Activated CD4-positive, CD25-positive, alpha-beta regulatory T cell treated with anti-CD3 and anti-CD28 coated beads, Interleukin-2, amount 50 U/mL, for 16 hours (primary cell): ENCODE results near the gene WDR70.
"Not testable (repeated sequence)": the region's sequence is repeated elsewhere in the genome, so short reads cannot be mapped to it uniquely, and the experiment has no call there.

ENCODE experiments used
- DNase-seq: peaks from one replicate; pipeline ENCODE4 v3.0.0-alpha.2; 2020; ENCODE audit warnings: low read depth, low spot score

Gene WDR70

DNA sequence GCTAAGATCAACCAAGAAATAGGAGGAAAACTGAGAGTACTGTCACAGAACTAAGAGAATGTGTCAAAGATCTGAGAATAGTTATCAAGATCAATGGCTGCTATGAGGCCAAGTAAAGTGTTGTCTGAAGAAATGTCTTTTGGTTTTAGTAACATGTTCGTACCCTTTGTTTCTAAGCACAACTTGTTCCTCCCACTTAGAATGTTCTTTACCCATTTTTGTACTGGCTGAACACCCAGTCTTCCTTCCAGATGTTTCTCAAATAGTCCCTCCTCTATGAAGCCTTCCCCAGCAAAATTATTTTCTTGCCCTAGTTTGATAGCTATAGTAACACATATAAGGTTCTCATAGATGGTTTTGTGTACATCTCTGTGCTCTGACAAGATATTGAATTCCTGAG is 191.5 kb downstream of the WDR70 start:
- DNase-seq, result no peak

DNA sequence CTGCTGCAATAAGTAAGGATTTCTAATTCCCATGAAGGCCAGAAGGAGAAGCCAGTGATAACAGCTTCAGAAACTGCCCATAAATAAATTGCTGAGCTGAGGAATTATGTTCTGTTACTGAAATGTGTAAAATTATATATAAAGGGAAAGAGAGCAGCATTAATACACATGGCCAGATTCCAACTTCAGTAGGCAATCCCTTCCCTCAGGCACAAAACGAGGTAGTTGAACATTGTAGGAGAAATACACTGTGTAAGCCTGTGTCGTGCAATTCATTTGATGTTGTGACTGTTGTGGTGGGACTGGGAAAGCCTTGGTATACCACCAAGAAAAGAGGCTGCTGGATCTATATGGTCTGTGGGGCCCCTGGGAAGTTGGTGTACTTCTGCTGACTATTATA is 192.9 kb downstream of the WDR70 start:
- no peak for DNase-seq

DNA sequence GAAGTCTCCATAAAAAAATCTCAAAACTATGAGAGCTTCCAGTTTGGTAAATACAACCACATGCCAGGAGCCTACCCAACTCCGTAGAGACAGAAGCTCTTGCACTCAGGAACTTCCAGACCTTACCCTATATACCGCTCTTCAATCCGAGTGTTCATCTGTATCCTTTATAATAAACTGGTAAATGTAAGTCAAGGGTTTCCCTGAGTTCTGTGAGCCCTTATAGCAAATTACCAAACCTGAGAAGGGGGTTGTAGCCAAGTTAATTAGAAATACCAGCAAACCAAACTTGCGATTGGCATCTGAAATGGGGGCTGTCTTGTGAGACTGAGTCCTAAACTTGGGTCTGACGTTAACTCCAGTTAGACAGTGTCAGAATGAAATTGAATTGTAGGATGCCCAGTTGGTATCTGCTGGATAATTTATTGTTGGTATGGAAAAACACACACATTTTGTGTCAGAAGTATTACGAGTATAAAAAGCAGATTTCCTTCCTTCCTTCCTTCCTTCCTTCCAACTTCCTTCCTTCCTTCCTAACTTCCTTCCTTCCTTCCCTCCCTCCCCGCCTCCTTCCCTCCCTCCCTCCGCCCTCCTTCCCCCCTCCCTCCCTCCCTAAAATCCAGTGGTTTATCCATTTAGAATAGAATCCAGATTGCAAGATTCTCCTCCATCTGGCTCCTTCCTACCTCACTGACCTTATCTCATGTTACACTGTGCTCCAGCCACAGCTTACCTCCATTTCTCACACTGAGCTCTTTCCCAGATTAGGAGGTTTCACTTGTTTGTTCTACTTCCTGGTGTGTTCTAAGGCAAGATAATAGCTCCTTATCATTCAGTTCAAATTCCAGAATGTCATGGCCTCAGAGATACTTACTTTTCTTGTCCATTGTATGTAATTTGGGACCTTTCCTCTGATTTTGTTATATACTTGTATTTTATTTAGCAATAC is 196.7 kb downstream of the WDR70 start:
- DNase-seq, result no peak

DNA sequence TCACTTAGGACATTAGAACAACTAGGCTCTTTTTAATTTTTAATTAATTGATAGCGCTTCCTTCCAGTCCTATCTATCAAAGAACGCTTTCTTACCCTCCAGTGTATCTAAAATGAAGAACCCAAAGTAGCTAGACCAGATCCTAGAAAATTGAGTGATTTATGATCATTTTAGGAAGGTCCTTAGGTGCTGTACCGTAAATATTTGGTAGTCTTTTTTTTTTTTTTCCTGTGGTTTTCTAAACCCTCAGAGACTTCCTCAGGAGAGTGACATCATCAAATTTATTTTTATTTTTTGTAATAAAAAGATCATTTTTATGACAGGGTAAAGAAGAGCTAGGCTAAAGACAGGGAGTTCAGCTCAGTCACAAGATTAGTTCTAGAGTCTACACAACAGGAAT is 197.4 kb downstream of the WDR70 start:
- DNase-seq, result no peak

DNA sequence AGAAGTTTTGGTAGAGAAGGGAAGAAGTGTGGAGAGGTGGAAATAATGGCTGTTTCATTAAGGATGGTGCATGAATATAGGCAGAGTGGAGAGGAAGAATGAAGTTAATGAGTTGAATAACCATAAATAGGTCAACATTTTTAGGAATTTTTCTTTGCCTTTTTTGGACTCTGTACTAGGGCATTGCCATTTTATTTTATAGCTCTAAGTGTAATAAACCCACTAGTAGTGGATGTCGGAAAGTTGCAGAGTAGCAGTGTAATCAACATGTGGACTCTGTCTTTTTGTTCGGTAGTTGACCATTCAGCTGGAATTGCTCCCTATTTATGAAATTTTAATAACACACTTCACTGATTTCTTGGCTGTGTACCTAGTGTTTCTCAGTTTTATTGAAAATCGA is 199.1 kb downstream of the WDR70 start:
- DNase-seq, result no peak

DNA sequence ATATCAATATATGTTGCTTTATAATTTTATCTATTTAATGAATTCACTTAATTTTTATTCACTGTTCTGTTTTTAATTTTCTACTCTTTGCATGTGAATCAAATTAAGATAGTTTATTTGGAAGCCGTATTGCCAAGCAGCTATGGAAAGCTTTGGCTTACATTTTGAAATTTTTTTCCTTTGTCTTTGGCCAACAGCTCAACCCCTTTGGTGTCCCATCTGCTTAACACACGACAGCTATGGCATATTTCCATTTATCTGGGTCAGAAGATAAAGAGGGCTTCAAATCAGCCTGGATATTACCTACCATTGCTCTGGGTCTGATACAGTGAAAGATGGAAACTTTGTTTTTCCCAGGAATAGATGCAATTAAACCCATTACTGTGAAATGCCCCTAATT is 201.0 kb downstream of the WDR70 start:
- DNase-seq, result no peak

DNA sequence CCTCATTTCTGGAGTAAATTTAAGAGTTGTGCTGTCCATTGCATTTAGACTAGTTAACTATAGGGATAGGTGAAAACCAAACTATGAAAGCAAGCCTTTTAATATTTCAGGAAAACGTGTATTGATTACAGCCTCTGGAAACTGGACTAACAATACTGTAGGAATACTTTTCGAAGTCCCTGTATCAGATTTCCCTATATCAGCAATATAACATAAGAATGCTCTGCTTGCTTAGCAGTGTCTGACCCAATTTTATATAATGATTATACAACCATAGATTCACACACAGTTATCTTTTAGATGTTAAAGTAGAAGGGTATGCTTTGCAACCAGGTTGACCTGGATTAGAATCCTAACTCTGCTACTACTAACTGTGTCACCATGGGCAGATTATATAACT is 203.1 kb downstream of the WDR70 start:
- no peak for DNase-seq

DNA sequence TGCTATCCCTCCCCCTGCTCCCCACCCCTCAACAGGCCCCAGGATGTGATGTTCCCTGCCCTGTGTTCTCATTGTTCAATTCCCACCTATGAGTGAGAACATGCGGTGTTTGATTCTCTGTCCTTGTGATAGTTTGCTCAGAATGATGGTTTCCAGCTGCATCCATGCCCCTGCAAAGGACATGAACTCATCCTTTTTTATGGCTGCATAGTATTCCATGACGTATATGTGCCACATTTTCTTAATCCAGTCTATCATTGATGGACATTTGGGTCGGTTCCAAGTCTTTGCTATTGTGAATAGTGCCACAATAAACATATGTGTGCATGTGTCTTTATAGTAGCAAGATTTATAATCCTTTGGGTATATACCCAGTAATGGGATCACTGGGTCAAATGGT is 214.2 kb downstream of the WDR70 start:
- not testable (repeated sequence) for DNase-seq

DNA sequence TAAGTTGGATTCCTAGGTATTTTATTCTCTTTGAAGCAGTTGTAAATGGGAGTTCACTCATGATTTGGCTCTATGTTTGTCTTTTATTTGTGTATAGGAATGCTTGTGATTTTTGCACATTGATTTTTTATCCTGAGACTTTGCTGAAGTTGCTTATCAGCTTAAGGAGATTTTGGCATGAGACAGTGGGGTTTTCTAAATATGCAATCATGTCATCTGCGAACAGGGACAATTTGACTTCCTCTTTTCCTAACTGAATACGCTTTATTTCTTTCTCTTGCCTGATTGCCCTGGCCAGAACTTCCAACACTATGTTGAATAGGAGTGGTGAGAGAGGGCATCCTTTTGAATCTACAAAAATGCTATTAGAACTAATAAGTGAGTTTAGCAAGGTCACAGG is 215.7 kb downstream of the WDR70 start:
- not testable (repeated sequence) for DNase-seq

DNA sequence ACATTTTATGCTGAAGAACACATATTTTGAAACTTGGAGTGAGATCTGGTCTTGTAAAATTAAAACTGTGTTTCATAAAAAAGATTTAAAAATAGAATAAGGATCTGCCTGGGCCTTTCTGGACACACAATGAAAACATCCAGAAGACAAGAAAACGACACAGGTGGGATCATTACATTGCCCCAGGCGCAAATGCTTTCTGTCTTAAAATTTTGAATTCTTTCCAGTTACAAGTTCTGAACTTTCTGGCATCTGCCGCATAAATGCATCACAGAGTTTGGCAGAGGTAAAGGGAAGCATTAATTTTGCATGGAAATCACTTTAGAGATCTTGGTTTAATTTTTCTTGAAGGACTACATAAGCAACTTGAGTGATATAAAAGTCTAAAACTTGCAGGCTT is 219.6 kb downstream of the WDR70 start:
- no peak for DNase-seq

DNA sequence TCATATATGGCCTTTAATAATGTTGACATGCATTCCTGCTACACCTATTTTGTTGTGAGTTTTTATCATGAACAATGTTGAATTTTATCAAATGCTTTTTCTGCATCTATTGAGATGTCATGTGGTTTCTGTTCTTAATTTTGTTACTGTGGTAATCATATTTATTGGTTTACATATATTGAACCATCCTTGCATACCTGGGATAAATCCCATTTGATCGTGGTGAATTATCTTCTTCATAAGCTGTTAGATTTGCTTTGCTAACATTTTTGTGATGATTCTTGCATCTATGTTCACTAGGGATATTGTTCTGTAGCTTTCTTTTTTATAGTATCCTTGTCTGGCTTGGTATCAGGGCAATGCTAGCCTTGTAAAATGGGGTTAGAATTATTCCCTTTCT is 222.0 kb downstream of the WDR70 start:
- DNase-seq, result no peak

DNA sequence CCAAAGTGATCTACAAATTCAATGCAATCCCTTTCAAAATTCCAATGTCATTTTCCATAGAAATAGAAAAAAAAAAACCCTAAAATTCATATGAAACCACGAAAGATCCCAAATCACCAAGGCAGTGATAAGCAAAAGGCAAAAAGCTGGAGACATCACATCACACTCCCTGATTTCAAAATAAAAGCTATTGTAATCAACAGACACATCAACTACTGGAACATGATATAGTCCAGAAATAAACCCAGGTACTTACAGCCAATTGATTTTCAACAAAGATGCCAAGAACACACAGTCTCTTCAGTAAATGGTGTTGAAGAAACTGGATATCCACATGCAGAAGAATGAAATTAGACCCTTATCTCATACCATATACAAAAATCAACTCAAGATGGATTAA is 224.0 kb downstream of the WDR70 start:
- no peak for DNase-seq

DNA sequence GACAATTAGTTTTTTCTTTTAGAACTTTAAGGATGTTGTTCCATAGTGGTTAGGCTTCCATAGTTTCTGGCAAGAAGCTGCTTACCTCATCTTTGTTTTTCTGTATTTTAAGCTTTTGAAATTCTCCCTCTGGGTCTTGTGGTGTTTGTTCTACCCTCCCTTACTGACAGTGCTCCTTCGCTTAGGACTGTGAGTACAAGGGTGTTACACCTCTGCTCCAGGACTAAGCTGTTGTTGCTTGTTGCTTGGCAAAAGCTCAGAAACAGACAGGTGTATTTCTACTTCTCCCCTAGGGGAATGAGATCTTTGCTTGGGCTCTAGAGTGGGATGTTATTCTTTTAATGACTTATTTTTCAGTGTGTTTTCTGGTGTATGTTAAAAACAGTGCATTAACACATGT is 225.2 kb downstream of the WDR70 start:
- no peak for DNase-seq

DNA sequence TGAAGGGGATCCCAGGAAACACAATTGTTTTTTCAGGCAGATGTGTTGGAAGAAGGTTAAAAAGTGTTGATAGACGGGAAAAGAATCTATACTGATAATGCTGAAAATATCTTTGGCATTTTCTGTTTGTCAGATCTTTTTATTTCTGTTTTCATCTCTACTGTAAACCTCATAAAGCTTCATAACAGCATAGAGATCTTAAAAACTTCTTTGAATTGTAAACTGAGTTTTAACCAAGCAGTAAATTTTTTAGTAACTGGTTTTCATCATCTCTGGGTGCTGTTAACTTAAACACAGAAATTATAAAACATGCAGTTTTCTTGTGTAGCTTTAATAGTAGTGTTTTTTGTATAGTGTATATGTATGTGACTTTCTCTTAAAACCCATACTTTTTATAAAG is 227.0 kb downstream of the WDR70 start:
- no peak for DNase-seq

DNA sequence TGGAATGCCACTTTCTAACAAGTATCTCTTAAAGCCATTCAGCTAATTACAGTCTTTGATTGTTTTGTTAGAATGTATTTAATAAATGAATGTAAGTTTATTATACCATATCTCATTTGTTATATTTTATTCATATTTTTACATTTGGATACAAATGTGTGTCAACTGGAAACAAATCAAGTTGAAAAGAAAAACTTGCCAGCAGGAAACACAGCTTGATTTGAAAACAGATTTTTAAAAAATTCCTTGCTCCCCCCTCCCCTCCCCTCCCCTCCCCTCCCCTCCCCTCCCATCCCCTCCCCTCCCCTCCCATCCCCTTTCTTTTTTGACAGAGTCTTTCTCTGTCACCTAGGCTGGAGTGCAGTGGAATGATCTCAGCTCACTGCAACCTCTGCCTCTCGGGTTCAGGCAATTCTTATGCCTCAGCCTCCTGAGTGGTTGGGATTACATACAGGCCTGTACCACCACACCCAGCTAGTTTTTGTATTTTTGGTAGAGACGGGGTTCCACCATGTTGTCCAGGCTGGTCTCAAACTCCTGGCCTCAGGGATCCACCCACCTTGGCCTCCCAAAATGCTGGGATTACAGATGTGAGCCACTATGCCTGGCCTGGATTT is 227.6 kb downstream of the WDR70 start:
- no peak for DNase-seq

DNA sequence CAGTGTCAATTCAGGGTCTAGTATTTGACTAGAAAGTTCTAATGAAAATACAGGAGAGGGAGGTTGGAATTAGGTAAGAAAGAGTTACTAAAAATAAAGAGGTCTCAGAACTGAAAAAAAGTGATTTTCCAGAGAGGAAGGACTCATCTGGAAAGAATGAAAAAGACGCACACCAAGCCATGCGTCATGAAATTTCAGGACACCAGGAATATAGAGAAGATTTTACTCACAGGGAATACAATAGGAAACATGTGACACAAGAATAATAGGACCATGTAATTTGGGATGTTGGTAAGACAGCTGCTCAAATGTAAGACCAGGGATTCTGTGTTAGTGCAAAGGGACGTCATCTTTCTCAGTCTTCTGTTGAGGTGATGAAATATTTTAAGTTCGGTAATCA is 236.1 kb downstream of the WDR70 start:
- no peak for DNase-seq

DNA sequence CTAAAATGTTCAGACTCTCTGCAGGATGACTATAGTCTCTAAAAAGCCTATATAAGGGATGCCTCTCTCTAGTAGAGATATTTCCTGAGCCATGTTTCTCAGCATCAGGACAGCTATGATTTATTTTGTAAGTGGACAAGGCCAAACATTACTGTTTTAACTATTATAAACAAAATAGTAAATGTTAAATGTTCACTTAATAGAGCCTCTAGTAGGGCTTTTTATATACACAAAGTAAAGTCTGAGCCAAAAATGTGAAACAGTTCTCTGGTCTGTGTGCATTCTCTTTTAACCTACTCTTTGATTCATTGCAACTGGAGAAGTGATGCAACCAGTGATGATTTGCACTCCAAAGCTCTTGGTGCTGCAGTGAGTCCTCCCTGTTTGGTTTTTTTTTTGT is 240.2 kb downstream of the WDR70 start:
- no peak for DNase-seq

DNA sequence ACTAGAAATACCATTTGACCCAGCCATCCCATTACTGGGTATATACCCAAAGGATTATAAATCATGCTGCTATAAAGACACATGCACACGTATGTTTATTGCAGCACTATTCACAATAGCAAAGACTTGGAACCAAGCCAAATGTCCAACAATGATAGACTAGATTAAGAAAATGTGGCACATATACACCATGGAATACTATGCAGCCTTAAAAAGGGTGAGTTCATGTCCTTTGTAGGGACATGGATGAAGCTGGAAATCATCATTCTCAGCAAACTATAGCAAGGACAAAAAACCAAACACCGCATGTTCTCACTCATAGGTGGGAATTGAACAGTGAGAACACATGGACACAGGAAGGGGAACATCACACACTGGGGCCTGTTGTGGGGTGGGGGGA is 243.2 kb downstream of the WDR70 start:
- not testable (repeated sequence) for DNase-seq

DNA sequence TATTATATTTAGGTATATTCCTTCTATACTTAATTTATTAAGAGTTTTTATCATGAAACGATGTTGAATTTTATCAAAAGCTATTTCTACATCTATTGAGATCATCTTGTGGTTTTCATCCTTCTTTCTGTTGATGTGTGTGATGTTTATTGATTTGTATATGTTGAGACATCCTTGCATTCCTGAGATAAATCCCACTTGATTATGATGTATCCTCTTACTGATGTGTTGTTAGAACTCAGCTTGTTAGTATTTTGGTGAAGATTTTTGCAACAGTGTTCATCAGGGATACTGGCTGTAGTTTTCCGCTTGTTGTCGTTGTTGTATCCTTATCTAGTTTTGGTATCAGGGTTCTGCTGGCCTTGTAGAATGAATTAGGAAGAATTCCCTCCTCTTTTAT is 247.1 kb downstream of the WDR70 start:
- DNase-seq, result no peak

DNA sequence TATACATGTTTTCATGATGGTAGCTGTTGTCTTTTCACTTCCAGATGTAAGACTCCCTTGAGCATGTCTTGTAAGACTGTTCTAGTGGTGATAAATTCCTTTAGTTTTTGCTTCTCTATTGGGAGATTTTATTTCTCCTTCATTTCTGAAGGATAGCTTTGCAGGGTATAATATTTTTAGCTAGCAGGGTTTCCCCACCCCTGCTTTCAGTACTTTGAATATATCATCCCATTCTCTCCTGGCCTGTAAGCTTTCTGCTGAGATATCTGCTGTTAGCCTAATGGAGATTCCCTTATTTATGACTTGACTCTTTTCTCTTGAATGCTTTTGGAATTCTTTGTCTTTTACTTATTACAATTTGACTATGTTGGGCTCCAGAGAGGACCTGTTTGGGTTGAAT is 249.8 kb downstream of the WDR70 start:
- no peak for DNase-seq

DNA sequence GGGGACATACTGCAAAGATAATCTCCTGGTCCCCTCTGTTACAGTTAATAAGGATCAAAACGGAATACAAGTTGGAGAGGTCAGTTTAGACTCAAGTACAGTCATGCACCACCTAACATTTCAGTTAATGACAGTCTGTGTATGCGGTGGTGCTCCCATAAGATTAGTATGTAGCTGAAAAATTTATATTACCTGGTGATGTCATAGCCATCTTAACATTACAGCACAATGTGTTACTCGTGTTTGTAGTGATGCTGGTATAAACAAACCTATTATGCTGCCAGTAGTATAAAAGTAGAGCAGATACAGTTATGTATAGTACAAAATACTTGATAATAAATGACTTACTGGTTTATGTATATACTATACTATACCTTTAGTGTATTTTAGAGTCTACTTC is 252.8 kb downstream of the WDR70 start:
- DNase-seq, result no peak

DNA sequence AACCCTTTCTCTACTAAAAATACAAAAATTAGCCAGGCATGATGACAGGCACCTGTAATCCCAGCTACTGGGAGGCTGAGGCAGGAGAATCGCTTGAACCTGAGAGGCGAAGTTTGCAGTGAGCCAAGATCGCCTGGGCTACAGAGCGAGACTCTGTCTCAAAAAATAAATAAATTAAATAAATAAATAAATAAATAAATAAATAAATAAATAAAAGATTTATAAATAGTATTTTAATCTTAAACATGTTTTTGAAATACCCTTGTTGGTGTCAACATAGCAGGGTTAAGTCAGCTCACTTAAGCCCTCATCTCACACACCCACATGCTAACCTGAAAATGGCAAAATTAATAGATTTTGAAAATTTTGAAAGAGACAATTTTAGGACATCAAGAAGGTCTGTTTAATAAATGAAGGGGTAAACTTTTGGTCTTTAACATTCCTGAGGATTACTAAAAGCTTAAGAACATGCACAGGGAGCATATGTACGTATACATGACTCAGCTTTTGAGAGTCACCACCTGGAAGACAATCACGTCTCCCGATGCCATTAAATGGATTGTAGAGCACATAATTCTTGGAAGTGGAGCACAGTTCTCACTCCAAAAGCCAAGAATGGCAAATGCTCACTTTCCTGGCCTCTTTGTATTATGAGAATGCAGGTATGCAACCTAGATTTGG is 258.2 kb downstream of the WDR70 start:
- DNase-seq, result no peak

DNA sequence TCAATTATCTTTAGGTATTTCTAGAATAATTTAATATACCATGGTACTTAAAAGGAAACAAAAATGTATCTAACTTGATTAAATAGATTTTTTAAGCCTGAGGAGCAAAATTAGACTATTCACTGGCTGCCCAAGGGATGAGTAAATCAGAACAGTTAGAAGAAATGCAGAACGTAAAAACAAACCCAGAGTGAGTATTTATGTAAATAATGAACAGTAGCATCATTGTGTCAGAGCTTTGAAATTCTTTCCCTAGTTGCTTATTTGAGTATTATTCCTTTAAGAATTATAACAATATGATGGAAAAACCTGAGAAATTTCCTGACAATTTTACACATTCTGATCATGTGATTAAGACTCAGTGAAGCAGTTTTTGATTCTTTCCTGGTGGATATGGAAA is 259.8 kb downstream of the WDR70 start:
- no peak for DNase-seq
